BE2C (cell line): Measurements from ENCODE around the gene CRYBB3.
"Not testable (repeated sequence)": the region's sequence is repeated elsewhere in the genome, so short reads cannot be mapped to it uniquely, and the experiment has no call there.

ENCODE experiments used
- DNase-seq: peaks from one replicate; pipeline ENCODE4 v3.0.0-alpha.2; 2020
- H3K27me3 ChIP-seq: fragments of 250-450 bp; sonication (Bioruptor Pico); 2 replicates; pipeline ENCODE4 v1.5.1; 2020; ENCODE audit warnings: mild to moderate bottlenecking
- H3K36me3 ChIP-seq: fragments of 250-450 bp; sonication (Bioruptor Pico); 2 replicates; pipeline ENCODE4 v1.5.1; 2020; ENCODE audit warnings: mild to moderate bottlenecking
- H3K4me1 ChIP-seq: fragments of 250-450 bp; sonication (Bioruptor Pico); 2 replicates; pipeline ENCODE4 v1.5.1; 2020
- H3K4me3 ChIP-seq: 2 replicates; pipeline ENCODE4 v1.5.1; 2011; ENCODE audit warnings: low read depth, low read length
- H3K9me3 ChIP-seq: fragments of 250-450 bp; sonication (Bioruptor Pico); 2 replicates; pipeline ENCODE4 v1.5.1; 2020
- TF ChIP-seq, protein P1 (sequence below): IDR thresholded peaks from 2 replicates; pipeline ENCODE4 v1.5.1; 2012; ENCODE audit warnings: mild to moderate bottlenecking, low read depth, low read length

The CRYBB3 gene

DNA sequence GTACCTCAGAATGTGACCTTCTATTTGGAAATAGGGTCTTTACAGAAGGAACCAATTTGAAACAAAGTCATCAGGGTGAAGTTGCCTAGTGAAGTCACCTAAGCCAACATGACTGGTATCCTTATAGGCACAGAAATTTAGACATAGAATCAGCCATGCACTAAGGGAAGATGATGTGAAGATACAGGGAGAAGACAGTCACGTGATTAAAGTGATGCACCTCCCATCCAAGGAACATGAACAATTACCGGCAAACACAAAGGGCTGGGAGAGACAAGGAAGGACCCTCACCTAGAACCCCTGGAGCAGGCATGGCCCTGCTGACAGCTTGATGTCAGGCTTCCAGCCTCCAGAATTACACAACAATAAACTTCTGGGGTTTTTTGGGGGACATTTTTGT, 16.6 kb downstream of the CRYBB3 start:
- H3K4me3 ChIP-seq, result no peak overlapping the region
- TF ChIP-seq, protein P1, sequence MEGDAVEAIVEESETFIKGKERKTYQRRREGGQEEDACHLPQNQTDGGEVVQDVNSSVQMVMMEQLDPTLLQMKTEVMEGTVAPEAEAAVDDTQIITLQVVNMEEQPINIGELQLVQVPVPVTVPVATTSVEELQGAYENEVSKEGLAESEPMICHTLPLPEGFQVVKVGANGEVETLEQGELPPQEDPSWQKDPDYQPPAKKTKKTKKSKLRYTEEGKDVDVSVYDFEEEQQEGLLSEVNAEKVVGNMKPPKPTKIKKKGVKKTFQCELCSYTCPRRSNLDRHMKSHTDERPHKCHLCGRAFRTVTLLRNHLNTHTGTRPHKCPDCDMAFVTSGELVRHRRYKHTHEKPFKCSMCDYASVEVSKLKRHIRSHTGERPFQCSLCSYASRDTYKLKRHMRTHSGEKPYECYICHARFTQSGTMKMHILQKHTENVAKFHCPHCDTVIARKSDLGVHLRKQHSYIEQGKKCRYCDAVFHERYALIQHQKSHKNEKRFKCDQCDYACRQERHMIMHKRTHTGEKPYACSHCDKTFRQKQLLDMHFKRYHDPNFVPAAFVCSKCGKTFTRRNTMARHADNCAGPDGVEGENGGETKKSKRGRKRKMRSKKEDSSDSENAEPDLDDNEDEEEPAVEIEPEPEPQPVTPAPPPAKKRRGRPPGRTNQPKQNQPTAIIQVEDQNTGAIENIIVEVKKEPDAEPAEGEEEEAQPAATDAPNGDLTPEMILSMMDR, result no peak
- H3K27me3 ChIP-seq, result no peaks in the 10 kb centered on the region
- no peak for DNase-seq
- H3K9me3 ChIP-seq, result no peaks in the 10 kb centered on the region
- peaks cover 8% of the 10 kb centered on the region for H3K4me1 ChIP-seq
- no peaks in the 10 kb centered on the region for H3K36me3 ChIP-seq

DNA sequence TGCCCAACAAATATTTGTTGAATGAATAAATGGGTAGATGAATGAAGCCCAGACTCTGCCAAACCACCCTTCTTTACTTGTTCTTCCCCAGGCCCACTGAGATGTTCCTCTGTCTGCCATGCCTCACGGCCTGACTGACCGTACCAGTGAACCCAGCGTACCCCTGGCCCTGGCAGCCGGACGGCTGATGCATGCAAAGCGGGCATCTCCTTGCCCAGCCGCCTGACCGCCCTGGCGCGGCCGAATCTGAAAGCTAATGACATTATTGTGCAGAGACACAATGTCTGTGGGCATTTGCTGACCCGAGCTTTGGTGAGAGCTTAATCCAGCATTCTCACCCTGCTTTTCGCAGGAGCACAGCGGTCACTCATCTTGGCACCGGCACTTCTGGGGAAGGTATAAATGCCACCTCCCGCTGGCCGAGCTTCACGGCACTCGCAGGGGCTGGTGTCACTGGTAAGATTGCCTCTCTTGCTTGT, 19.6 kb downstream of the CRYBB3 start, which contains the start of gene CRYBB2:
CRYBB2 (plus strand) TSS at position 429 of the 479 bp plus-strand sequence. CDS start 1,791 bp downstream, outside the sequence.
- TF ChIP-seq, protein P1, result no peak
- Histone ChIP-seq H3K9me3 (no peaks in the 10 kb centered on the region), H3K27me3 (no peaks in the 10 kb centered on the region), H3K4me1 (peaks cover 8% of the 10 kb centered on the region), H3K4me3 (no peak within 1 kb of the TSS), H3K36me3 (no peaks in the 10 kb centered on the region)
- no peak for DNase-seq

DNA sequence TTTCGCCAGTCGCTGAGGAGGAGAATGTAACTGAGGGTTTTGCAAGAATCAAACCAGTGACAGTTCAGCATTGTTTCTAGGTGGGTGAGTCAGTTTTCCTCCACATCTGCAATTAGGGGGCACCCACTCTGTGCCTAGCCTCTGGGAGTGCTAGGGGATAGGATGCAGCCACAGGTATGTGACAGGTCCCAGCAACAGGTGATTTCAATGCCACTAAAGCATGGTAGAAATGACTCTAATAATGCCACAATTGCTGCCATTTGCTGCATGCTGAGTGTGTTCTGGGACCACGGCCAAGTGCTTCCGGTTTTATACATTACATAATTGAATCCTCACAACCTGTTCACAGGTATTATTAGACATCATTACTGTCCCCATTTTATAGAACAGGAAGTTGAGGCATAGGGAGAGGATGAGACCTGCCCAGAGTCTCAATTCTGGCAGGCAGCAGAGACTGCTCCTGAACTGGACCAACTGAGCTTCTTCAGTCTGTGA, 20.3 kb downstream of the CRYBB3 start:
- Histone ChIP-seq H3K4me3 (no peak overlapping the region), H3K27me3 (no peaks in the 10 kb centered on the region), H3K4me1 (peaks cover 8% of the 10 kb centered on the region), H3K9me3 (no peaks in the 10 kb centered on the region), H3K36me3 (no peaks in the 10 kb centered on the region)
- DNase-seq, result no peak
- TF ChIP-seq, protein P1, result no peak

DNA sequence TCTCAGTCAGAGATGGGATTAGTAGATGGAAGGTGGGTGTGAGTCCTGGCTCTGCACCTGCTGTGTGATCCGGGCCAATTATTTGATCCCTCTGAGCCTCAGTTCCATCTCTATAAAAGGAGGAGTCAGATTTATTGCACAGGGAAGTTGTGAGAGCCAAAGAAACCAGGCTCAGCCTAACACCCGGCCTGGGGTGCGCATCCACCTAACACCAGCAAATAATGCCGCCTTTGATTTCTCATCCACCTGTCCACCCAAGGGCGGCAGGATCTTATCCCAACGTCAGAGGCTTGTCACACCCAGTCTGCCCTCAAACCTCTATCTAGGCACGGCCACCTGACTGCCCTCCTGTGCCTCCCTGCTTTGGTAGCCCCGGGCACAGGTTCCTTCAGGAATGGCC, 22.1 kb downstream of the CRYBB3 start:
- Histone ChIP-seq H3K4me3 (no peak overlapping the region), H3K36me3 (no peaks in the 10 kb centered on the region), H3K4me1 (peaks cover 8% of the 10 kb centered on the region), H3K9me3 (no peaks in the 10 kb centered on the region), H3K27me3 (no peaks in the 10 kb centered on the region)
- DNase-seq, result no peak
- TF ChIP-seq, protein P1, result no peak

DNA sequence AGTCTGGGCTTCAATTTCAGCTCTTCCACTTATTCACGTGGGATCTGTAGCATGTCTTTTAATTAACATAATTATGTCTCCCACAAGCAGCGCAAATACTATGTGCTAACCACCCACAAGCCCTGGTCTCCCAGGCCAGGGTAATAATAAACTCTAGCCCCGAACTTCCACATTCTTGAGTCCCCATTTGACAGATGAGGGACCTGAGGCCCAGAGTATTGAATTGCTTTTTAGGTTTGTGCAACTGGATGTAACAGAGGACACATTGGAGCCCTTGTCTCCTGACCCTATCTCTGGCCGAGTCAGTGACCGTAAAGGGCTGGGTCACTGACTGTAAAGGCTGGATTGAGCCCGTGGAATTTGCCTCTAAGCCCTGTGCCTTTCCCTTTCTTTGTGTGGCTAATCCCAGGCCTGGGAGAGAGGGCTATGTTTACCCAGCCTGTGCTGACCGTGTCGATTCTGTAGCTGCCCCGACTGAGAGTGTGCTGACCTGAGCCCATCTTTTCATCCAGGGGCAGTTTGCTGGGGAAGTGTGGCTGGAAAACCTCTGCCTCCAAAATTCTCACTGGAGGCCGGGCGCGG, 23.7 kb downstream of the CRYBB3 start:
- no peak for DNase-seq
- Histone ChIP-seq H3K4me3 (no peak overlapping the region), H3K27me3 (no peaks in the 10 kb centered on the region), H3K36me3 (no peaks in the 10 kb centered on the region), H3K4me1 (peaks cover 8% of the 10 kb centered on the region), H3K9me3 (no peaks in the 10 kb centered on the region)
- TF ChIP-seq, protein P1, result no peak

DNA sequence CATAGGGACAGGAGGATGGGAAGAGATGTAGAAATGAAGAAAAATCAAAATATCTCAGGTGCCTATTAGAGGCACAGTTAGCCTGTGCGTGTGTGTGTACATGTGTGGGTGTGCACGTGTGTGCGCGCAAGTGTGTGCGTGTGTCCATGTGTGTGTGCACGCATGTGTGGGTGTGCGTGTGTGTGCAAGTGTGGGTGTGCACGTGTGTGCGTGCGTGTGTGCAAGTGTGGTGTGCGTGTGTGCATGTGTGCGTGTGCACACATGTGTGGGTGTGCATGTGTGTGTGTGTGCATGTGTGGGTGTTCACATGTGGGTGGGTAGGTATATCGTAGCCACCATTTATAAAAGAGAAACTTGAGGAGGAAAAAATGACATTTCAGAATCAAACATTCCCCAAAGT, 29.2 kb downstream of the CRYBB3 start:
- TF ChIP-seq, protein P1, result no peak
- no peak for DNase-seq
- Histone ChIP-seq H3K4me3 (no peak overlapping the region), H3K9me3 (no peaks in the 10 kb centered on the region), H3K27me3 (no peaks in the 10 kb centered on the region), H3K36me3 (no peaks in the 10 kb centered on the region), H3K4me1 (no peaks in the 10 kb centered on the region)

DNA sequence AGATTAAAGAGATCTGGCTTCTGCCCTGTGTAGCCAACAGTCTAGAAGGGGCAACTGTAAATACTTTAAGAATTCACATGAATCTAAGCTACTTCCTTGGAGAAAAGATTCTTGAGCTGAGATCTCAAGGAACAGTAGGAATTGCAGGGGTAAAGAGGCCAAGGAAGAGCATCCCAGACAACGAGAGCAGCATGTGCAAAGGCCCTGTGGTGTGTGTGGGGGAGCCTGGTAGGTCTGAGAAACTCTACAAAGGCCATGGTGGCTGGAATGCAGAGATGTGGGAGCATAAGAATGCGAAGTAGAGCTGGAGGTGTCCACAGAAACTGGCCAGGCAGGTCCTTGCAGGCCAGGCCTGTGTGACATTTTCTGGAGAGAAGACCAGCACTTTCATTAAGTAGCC, 31.1 kb downstream of the CRYBB3 start:
- DNase-seq, H3K9me3 ChIP-seq, H3K27me3 ChIP-seq, H3K36me3 ChIP-seq, H3K4me1 ChIP-seq, H3K4me3 ChIP-seq: not testable (repeated sequence)
